ENCODE results near the gene ZSWIM4. TPM values are rescaled to one million over a fixed set of nuclear protein-coding genes. Genes with fewer than 3 reads are reported as not detected.
"Not testable (repeated sequence)": the region's sequence is repeated elsewhere in the genome, so short reads cannot be mapped to it uniquely, and the experiment has no call there.

ZSWIM4 gene
- total RNA-seq = 10 to 100 TPM in 1 of 2 donors, 1 to 10 TPM in 1; 6.6 to 14.3 TPM
- 1 to 10 TPM; 5.5 to 8.6 (median 7.7) TPM for polyA plus RNA-seq (ENCODE audit: insufficient read length in 6 of 6)
- long read RNA-seq, donor 1 = 0 reads
- long read RNA-seq, donor 2 = 0 reads
- long read RNA-seq, donor 3 = 0 reads
- long read RNA-seq, donor 4 = 0 reads
- long read RNA-seq, donor 5 = 0 reads
- long read RNA-seq, donor 6, partial matches to known transcripts = 0 of 1 reads
- long read RNA-seq, donor 6, other reads (novel, unspliced or antisense) = 0 of 1 reads
- long read RNA-seq, donor 7 = 0 reads
- long read RNA-seq, donor 8 = 0 reads
- long read RNA-seq, donor 9 = 0 reads
- long read RNA-seq, donor 10, partial matches to known transcripts = 0 of 1 reads
- long read RNA-seq, donor 10, other reads (novel, unspliced or antisense) = 1 of 1 reads
- long read RNA-seq, donor 11 = 0 reads
- long read RNA-seq, donor 12 = 0 reads

GRCh38 chr19:13794757-13795589 lies at the start of gene ZSWIM4:
ZSWIM4 (plus strand) TSS chr19:13795443; CDS start chr19:13795649, 206 bp downstream.
- Histone ChIP-seq H3K4me1 (peaks cover 16 to 45% of the 10 kb centered on the region in 2 donors), H3K27me3 (no peaks in the 10 kb centered on the region), H3K27ac (peak within 1 kb of the TSS; percentile 85 to 90), H3K9me3 (no peaks in the 10 kb centered on the region), H3K36me3 (no peaks in the 10 kb centered on the region), H3K4me3 (peak within 1 kb of the TSS; percentile 57 to 67)
- DNase-seq (peak; percentile 97 to 100 (median 98)), ATAC-seq (peak; percentile 95)
- intact Hi-C loops (cut with DNase I) = no loop called here
- no peak for TF ChIP-seq CTCF (IDR thresholded peaks at IDR 0.05)

GRCh38 chr19:13747098-13747453 lies 48.2 kb upstream of the ZSWIM4 start:
- no peak for ATAC-seq
- no peaks in the 10 kb centered on the region for H3K27me3 ChIP-seq
- no peak for TF ChIP-seq CTCF (IDR thresholded peaks at IDR 0.05)
- H3K36me3 ChIP-seq = peaks cover 0 to 13% of the 10 kb centered on the region in 2 donors
- peaks cover 10 to 29% of the 10 kb centered on the region in 2 donors for H3K4me1 ChIP-seq
- DNase-seq = no peak
- intact Hi-C loops (cut with DNase I) = no loop called here
- peak overlapping the region; percentile 88 to 92 for H3K4me3 ChIP-seq
- no peaks in the 10 kb centered on the region for H3K9me3 ChIP-seq
- H3K27ac ChIP-seq = peak overlapping the region; percentile 85 to 89

DNA sequence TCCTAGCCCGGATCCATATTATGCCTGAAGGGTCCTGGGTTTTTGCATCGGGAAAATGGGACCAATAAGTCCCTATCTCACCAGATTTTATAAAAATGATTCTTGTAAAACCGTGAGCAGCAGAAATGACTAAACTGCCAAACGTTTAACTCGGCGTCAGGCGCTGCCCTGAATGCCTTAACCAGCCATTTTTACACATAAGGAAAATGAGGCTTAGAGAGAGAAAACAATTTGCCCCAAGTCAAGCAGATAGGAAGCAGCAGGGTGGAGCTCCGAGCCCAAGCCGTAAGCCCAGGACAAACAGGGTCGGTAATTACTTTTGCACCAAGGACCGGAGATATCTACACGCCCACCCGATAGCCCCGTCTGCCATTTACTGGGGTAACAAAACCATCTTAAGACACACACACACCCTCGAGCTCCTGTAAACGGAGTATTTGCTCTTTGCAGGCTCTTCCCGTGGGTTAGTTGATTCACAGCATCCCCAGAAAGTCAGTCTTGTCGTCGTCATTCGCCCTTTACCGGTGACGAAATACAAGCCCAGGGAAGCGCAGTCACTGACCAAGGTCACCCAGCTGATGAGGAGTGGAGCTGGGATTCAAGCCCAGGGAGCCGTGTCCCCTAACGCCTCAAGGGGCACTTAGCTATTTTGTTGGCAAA lies 46.9 kb upstream of the ZSWIM4 start:
- intact Hi-C loops (cut with DNase I) = no loop called here
- peaks cover 10 to 29% of the 10 kb centered on the region in 2 donors for H3K4me1 ChIP-seq
- DNase-seq = no peak

DNA sequence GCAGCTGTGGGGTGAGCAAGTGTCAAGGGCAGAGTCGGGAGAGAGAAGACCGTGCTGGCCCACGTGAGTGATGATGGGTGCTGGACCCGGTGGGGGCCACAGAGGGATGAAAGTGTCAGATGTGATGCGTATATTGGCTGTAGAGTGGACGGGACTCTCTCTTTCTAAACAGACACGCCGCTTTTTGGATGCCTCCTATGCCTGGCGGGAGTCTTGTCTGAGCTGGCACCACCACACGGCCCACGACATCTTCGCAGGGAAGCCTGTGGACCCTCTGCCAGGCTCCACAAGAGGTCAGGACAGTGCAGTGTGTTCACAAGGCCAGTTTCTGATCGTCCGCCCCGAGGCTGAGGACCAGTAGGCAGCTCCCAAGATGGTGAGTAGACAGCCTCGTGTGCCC lies 43.8 kb upstream of the ZSWIM4 start:
- no peak for ATAC-seq
- Histone ChIP-seq H3K4me1 (peaks cover 10 to 29% of the 10 kb centered on the region in 2 donors), H3K36me3 (peaks cover 4 to 57% of the 10 kb centered on the region in 2 donors), H3K27me3 (no peaks in the 10 kb centered on the region), H3K9me3 (no peaks in the 10 kb centered on the region), H3K4me3 (no peak overlapping the region), H3K27ac (no peak overlapping the region)
- intact Hi-C loops (cut with DNase I) = no loop called here
- TF ChIP-seq CTCF (IDR thresholded peaks at IDR 0.05) = no peak
- DNase-seq = no peak

More for the DNA sequence above, 46.9 kb upstream of the ZSWIM4 start:
- Histone ChIP-seq H3K4me3 (peak overlapping the region; percentile 88 to 92), H3K9me3 (no peaks in the 10 kb centered on the region), H3K36me3 (peaks cover 0 to 25% of the 10 kb centered on the region in 2 donors), H3K27ac (peak overlapping the region; percentile 85 to 89), H3K27me3 (no peaks in the 10 kb centered on the region)
- peak; percentile 2 for ATAC-seq
- no peak for TF ChIP-seq CTCF (IDR thresholded peaks at IDR 0.05)

- H3K4me3 ChIP-seq; DNase-seq; ATAC-seq; H3K27me3 ChIP-seq; H3K9me3 ChIP-seq; H3K27ac ChIP-seq; intact Hi-C loops (cut with DNase I): not testable (repeated sequence)
- Histone ChIP-seq H3K36me3 (peaks cover 4 to 79% of the 10 kb centered on the region in 2 donors), H3K4me1 (peaks cover 7 to 17% of the 10 kb centered on the region in 2 donors)
These were observed 41.6 kb upstream of the ZSWIM4 start for GRCh38 chr19:13753622-13754021.

Data from left lung (tissue), 14 donors.